Activated T-cell treated with anti-CD3 and anti-CD28 coated beads, Interleukin-2, amount 50 U/mL, for 24 hours (primary cell): ENCODE results near the gene TTYH3.

ENCODE experiments used
- DNase-seq: peaks from one replicate; pipeline ENCODE4 v3.0.0-alpha.2; 2020
- H3K27ac Mint-ChIP-seq: 2 replicates; pipeline ENCODE4 v1.8.0; 2020; ENCODE audit warnings: mild to moderate bottlenecking, mixed read lengths
- H3K27me3 Mint-ChIP-seq: 2 replicates; pipeline ENCODE4 v1.8.0; 2020; ENCODE audit warnings: mixed read lengths
- H3K36me3 Mint-ChIP-seq: 2 replicates; pipeline ENCODE4 v1.8.0; 2020; ENCODE audit warnings: low read depth, mixed read lengths
- H3K4me1 Mint-ChIP-seq: 2 replicates; pipeline ENCODE4 v1.8.0; 2020; ENCODE audit warnings: low read depth, mixed read lengths
- H3K4me3 Mint-ChIP-seq: 2 replicates; pipeline ENCODE4 v1.8.0; 2020; ENCODE audit warnings: mild to moderate bottlenecking, moderate library complexity, mixed read lengths
- H3K9me3 Mint-ChIP-seq: 2 replicates; pipeline ENCODE4 v1.8.0; 2020; ENCODE audit warnings: mixed read lengths

TTYH3 gene

GRCh38 chr7:2641406-2642393, 9.9 kb downstream of the TTYH3 start:
- H3K9me3 Mint-ChIP-seq = no peaks in the 10 kb centered on the region
- no peaks in the 10 kb centered on the region for H3K36me3 Mint-ChIP-seq
- no peaks in the 10 kb centered on the region for H3K27me3 Mint-ChIP-seq
- H3K4me3 Mint-ChIP-seq = no peak overlapping the region
- peaks cover 16% of the 10 kb centered on the region for H3K4me1 Mint-ChIP-seq
- DNase-seq = no peak
- H3K27ac Mint-ChIP-seq = no peak overlapping the region

DNA sequence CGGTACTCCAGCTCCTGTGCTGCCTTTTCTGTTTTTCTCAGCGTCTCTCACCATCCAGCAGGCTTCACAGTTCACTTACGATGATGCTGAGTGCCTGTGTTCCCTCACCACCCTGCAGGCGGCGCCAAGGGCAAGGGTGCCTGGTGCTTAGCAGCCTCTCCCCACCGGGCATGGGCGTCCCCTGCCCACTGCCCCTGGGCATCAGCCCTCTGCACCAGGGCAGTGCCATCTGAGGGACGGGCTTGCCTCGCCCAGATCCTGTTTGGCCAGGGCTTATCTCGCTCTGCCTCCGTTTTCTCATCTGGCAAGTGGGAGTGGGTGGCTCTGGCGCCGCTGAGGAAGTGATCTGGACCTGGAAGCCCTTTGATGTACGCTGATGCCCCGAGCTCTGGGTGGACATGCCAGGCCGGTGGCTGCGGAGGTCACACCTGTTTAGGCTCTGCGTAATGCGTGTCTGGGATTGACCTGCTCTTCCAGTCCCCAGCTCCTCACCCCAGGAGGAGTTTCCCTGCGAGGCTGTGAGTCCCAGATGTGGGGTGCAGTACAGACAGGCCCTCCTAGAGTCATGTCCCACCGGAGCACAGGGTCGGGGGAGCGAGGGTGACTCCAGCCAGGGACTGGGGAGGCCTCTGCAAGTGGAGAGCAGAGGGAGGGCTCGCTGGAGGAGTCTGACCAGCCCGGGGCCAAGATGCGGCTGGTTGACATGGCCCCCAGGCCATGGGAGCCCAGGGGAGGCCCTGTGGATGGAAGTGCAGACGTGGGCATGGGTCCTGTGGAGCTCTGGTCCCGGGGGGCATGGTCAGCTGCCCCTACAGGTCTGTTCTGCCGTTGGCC, 11.8 kb downstream of the TTYH3 start:
- H3K36me3 Mint-ChIP-seq = no peaks in the 10 kb centered on the region
- H3K4me3 Mint-ChIP-seq = no peak overlapping the region
- peaks cover 16% of the 10 kb centered on the region for H3K4me1 Mint-ChIP-seq
- no peak overlapping the region for H3K27ac Mint-ChIP-seq
- no peaks in the 10 kb centered on the region for H3K27me3 Mint-ChIP-seq
- no peak for DNase-seq
- H3K9me3 Mint-ChIP-seq = no peaks in the 10 kb centered on the region

GRCh38 chr7:2644220-2644561, 12.4 kb downstream of the TTYH3 start:
- Mint-ChIP-seq H3K4me3 (no peak overlapping the region), H3K27me3 (no peaks in the 10 kb centered on the region), H3K4me1 (peaks cover 16% of the 10 kb centered on the region), H3K9me3 (no peaks in the 10 kb centered on the region), H3K36me3 (no peaks in the 10 kb centered on the region), H3K27ac (no peak overlapping the region)
- no peak for DNase-seq

DNA sequence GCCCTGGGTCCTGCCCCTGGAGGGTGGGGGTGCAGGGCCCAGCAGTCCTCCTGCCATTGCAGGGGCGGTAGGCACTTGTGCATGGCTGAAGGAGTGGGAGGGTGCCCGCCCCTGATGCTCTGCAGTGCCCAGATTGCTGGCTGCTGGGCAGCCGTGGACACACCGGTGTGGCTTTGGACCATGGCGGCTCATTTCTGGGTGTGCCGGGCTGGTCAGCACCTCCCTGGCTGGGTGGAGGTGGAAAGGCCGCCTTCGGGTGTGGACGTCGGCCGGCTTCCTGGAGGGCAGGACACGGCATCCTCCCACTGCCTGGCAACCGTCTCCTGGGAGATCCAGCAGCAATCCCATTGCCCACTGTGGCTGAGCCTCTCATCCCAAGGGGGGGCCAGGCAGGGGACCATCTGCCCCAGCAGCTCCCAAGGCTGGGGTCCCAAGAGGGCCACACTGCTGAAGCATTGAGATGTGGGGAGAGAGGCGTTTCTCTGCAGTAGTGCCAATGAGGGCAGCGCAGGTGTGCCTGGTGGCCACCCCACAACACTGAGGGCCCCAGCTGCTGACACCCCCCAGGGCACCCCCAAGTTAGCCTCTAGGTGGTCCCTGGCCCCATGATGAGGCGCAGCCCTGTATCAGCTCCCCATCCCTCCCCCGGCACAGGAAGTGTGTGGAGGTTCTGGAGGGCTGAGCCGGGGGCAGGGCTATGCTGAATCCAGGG, 12.9 kb downstream of the TTYH3 start:
- H3K4me1 Mint-ChIP-seq = peaks cover 16% of the 10 kb centered on the region
- no peaks in the 10 kb centered on the region for H3K36me3 Mint-ChIP-seq
- H3K9me3 Mint-ChIP-seq = no peaks in the 10 kb centered on the region
- H3K4me3 Mint-ChIP-seq = peak overlapping the region; percentile 62
- H3K27me3 Mint-ChIP-seq = no peaks in the 10 kb centered on the region
- peak; percentile 42 for DNase-seq
- H3K27ac Mint-ChIP-seq = peak overlapping the region; percentile 84

GRCh38 chr7:2645274-2645868, 13.6 kb downstream of the TTYH3 start:
- H3K4me1 Mint-ChIP-seq = peaks cover 16% of the 10 kb centered on the region

DNA sequence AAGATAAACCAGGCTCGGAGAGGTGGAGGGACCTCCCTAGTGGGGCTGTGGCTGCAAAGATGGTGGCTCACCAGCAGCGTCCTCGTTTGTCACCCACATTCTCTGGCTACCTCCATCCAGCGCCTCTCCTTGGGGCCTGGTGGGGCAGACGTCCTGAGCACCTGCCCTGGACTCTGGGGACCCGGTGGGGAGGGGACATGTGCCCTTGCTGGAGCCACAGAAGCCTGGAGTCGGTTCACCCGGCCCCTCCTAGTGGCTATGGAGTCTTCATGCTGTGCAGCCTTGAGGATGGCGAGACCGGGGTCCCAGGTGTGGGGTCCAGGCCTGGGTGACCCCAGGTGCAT, 14.5 kb downstream of the TTYH3 start:
- DNase-seq = no peak
- no peaks in the 10 kb centered on the region for H3K36me3 Mint-ChIP-seq

More at GRCh38 chr7:2645274-2645868, 13.6 kb downstream of the TTYH3 start:
- Mint-ChIP-seq H3K36me3 (no peaks in the 10 kb centered on the region), H3K9me3 (no peaks in the 10 kb centered on the region), H3K27me3 (no peaks in the 10 kb centered on the region), H3K27ac (peak overlapping the region; percentile 84), H3K4me3 (peak overlapping the region; percentile 62)
- DNase-seq = peak; percentile 60

GRCh38 chr7:2646680-2647571, 15.1 kb downstream of the TTYH3 start:
- Mint-ChIP-seq H3K36me3 (no peaks in the 10 kb centered on the region), H3K9me3 (no peaks in the 10 kb centered on the region), H3K4me1 (peaks cover 16% of the 10 kb centered on the region), H3K27ac (no peak overlapping the region), H3K4me3 (no peak overlapping the region), H3K27me3 (no peaks in the 10 kb centered on the region)
- no peak for DNase-seq

More for the DNA sequence above, 14.5 kb downstream of the TTYH3 start:
- Mint-ChIP-seq H3K4me3 (no peak overlapping the region), H3K9me3 (no peaks in the 10 kb centered on the region), H3K4me1 (peaks cover 16% of the 10 kb centered on the region), H3K27me3 (no peaks in the 10 kb centered on the region), H3K27ac (no peak overlapping the region)

DNA sequence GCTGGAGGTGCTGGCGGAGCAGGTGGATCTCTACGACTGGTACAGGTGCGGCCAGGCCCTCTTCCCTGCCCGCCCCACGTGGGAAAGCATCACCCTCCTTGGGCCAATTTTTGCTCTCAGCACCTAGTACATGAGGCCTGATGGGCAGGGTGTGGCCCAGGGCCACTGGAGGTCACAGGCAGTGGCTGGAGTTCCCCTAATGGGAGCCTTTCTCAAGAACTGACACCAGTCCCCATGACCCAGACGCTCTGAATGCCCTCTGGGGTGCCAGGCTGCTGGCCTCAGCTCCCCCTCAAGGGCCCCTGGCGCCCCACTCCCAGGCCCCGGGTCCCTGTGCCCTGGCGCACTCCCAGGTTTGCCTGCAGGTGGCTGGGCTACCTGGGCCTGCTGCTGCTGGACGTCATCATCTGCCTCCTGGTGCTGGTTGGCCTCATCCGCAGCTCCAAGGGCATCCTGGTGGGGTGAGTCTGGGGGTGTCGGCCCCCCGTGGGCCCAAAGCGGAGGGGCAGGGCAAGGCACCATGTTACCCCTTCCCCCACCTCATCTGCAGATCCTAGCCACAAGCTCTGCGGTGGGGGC, 15.9 kb downstream of the TTYH3 start:
- DNase-seq = no peak
- no peaks in the 10 kb centered on the region for H3K36me3 Mint-ChIP-seq
- H3K27ac Mint-ChIP-seq = no peak overlapping the region
- peaks cover 16% of the 10 kb centered on the region for H3K4me1 Mint-ChIP-seq
- H3K9me3 Mint-ChIP-seq = no peaks in the 10 kb centered on the region
- no peak overlapping the region for H3K4me3 Mint-ChIP-seq
- no peaks in the 10 kb centered on the region for H3K27me3 Mint-ChIP-seq

DNA sequence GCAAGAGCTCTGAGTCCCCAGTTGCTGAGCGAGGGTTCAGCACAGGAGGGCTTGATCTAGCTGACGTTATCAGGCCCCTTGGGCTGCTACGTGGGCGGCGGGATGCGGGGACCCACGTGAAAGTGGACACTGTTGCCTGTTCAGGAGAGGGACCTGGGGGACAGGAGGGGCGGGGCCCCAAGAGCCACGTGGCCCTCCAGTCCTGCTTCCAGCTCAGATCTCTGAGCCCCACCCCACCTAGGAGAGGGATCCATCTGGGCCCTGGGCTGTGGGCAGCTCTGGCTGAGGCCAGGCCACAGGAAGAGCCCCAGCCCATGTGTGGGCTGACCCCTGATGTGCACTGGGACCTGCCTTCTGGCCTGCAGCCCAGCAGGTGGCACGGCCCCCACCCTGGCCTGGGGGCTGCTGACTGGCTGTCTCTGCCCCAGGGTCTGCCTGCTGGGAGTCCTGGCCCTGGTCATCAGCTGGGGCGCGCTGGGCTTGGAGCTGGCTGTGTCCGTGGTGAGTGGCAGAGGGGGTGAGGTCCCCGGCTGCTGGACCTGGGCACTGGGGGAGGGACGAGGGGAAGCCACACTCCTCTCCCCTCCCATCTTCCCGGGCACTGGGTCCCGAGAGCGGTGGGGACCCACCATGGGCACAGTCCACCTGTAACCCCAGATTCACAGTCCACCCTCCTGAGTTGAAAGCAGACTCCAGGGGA, 17.5 kb downstream of the TTYH3 start:
- no peak for DNase-seq
- Mint-ChIP-seq H3K4me3 (no peak overlapping the region), H3K27me3 (no peaks in the 10 kb centered on the region), H3K4me1 (peaks cover 15% of the 10 kb centered on the region), H3K9me3 (no peaks in the 10 kb centered on the region), H3K27ac (no peak overlapping the region), H3K36me3 (no peaks in the 10 kb centered on the region)

DNA sequence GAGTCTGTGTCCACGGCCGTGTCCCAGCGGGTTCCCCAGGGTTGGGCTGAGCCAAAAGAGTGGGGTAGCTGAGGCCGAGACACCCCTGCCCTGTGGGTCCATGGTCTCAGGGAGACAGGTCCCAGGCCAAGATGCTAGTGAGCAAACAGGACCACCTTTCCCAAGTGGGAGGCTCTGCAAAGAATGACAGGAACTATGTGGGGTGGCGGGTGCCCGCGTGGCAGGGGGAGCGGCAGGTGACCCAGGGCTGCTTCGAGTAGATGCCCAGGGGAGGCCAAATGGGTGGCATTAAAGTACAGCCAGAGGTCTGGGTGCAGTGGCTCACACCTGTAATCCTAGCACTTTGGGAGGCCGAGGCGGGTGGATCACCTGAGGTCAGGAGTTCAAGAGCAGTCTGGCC, 18.2 kb downstream of the TTYH3 start:
- Mint-ChIP-seq H3K27me3 (no peaks in the 10 kb centered on the region), H3K36me3 (no peaks in the 10 kb centered on the region), H3K27ac (peak overlapping the region; percentile 33), H3K4me1 (peaks cover 8% of the 10 kb centered on the region), H3K9me3 (no peaks in the 10 kb centered on the region), H3K4me3 (no peak overlapping the region)
- no peak for DNase-seq

GRCh38 chr7:2650451-2650850, 18.7 kb downstream of the TTYH3 start:
- Mint-ChIP-seq H3K4me1 (peaks cover 3% of the 10 kb centered on the region), H3K36me3 (no peaks in the 10 kb centered on the region), H3K27ac (peak overlapping the region; percentile 33), H3K27me3 (no peaks in the 10 kb centered on the region), H3K4me3 (no peak overlapping the region), H3K9me3 (no peaks in the 10 kb centered on the region)
- no peak for DNase-seq

DNA sequence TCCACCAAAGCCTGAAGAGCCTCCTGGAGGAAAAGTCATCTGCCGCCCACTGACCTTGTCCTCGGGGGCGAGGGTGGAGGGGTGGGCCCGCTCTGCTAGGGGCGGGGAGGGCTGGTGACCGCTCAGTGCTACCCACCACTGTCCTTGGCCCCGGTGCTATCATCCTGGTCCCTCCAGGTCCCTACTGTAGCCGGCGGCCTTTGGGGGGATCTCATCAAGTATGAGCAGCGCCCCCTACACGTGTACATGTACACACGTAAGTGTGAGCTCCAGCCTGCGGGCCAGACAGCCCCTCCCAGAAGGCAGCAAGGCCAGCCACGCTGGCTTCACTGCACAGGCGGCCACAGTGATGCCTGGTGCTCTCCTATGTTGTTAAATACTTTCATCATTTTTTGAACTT, 19.6 kb downstream of the TTYH3 start:
- no peak for DNase-seq
- H3K27me3 Mint-ChIP-seq = no peaks in the 10 kb centered on the region

More for the DNA sequence above, 19.6 kb downstream of the TTYH3 start:
- H3K4me3 Mint-ChIP-seq = no peak overlapping the region
- H3K9me3 Mint-ChIP-seq = no peaks in the 10 kb centered on the region
- H3K27ac Mint-ChIP-seq = no peak overlapping the region
- no peaks in the 10 kb centered on the region for H3K4me1 Mint-ChIP-seq
- no peaks in the 10 kb centered on the region for H3K36me3 Mint-ChIP-seq
